ENCODE measurements around the gene FAM83C. TPM values are rescaled to one million over a fixed set of nuclear protein-coding genes. Genes with fewer than 3 reads are reported as not detected.

FAM83C gene
- total RNA-seq, 2 experiments from 2014 or later = not detected

- no peak overlapping the region for H3K4me3 ChIP-seq (ENCODE audit: low read length)
- H3K27ac ChIP-seq (ENCODE audit: low read depth in 1 of 2, low read length in 2 of 2) = no peak overlapping the region
- Mint-ChIP-seq H3K27ac (no peak overlapping the region), H3K4me1 (ENCODE audit: low read depth) (peaks cover 5% of the 10 kb centered on the region), H3K4me3 (no peak overlapping the region), H3K9me3 (no peaks in the 10 kb centered on the region), H3K27me3 (no peaks in the 10 kb centered on the region), H3K36me3 (ENCODE audit: low read depth) (peaks cover 7% of the 10 kb centered on the region)
- H3K4me1 ChIP-seq (ENCODE audit: insufficient read depth, low read length) = peaks cover under 1% of the 10 kb centered on the region
- H3K27me3 ChIP-seq (ENCODE audit: control insufficient read depth in 1 of 2, insufficient read depth in 2 of 2, low read length in 2 of 2) = no peaks in the 10 kb centered on the region
- peaks cover 12% of the 10 kb centered on the region for H3K36me3 ChIP-seq (ENCODE audit: insufficient read depth, low read length)
- no peak for DNase-seq
- no peak for TF ChIP-seq CTCF (IDR thresholded peaks at IDR 0.05)
- intact Hi-C loops (cut with DNase I, micrococcal nuclease) = no loop called here
- CTCF ChIA-PET = no interaction called here
- H3K9me3 ChIP-seq (ENCODE audit: control insufficient read depth in 1 of 2, insufficient read depth in 1 of 2, low read length in 2 of 2) = no peaks in the 10 kb centered on the region
- POLR2A ChIA-PET = no interaction called here
- no peak for ATAC-seq (ENCODE audit: poor library complexity)
Observed at GRCh38 chr20:35320396-35321126, 28.3 kb upstream of the FAM83C start.

GRCh38 chr20:35319871-35320197 lies 27.6 kb upstream of the FAM83C start:
- Mint-ChIP-seq H3K27me3 (no peaks in the 10 kb centered on the region), H3K27ac (no peak overlapping the region), H3K36me3 (ENCODE audit: low read depth) (peaks cover under 1% of the 10 kb centered on the region), H3K4me3 (no peak overlapping the region), H3K9me3 (no peaks in the 10 kb centered on the region), H3K4me1 (ENCODE audit: low read depth) (peaks cover 11% of the 10 kb centered on the region)
- no peaks in the 10 kb centered on the region for H3K27me3 ChIP-seq (ENCODE audit: control insufficient read depth in 1 of 2, insufficient read depth in 2 of 2, low read length in 2 of 2)
- H3K4me1 ChIP-seq (ENCODE audit: insufficient read depth, low read length) = peaks cover 6% of the 10 kb centered on the region
- H3K4me3 ChIP-seq (ENCODE audit: low read length) = no peak overlapping the region
- TF ChIP-seq CTCF (IDR thresholded peaks at IDR 0.05) = no peak
- intact Hi-C loops (cut with DNase I, micrococcal nuclease) = no loop called here
- H3K27ac ChIP-seq (ENCODE audit: low read depth in 1 of 2, low read length in 2 of 2) = no peak overlapping the region
- peaks cover 9% of the 10 kb centered on the region for H3K36me3 ChIP-seq (ENCODE audit: insufficient read depth, low read length)
- H3K9me3 ChIP-seq (ENCODE audit: control insufficient read depth in 1 of 2, insufficient read depth in 1 of 2, low read length in 2 of 2) = no peaks in the 10 kb centered on the region
- ChIA-PET POLR2A (interaction anchor here (0.6 kb wide), 1 partner anchor 515 kb away, joined by 3 read pairs; no protein-coding TSS in a partner anchor), CTCF (interaction anchor here (2.3 kb wide), 1 partner anchor 16 kb away, joined by 5 read pairs; no protein-coding TSS in a partner anchor)
- DNase-seq (no peak), ATAC-seq (ENCODE audit: poor library complexity) (no peak)

GRCh38 chr20:35319192-35319870 lies 27.1 kb upstream of the FAM83C start:
- Mint-ChIP-seq H3K27me3 (no peaks in the 10 kb centered on the region), H3K36me3 (ENCODE audit: low read depth) (peaks cover 6% of the 10 kb centered on the region), H3K4me1 (ENCODE audit: low read depth) (peaks cover 14% of the 10 kb centered on the region), H3K27ac (no peak overlapping the region), H3K9me3 (no peaks in the 10 kb centered on the region), H3K4me3 (no peak overlapping the region)
- H3K27me3 ChIP-seq (ENCODE audit: control insufficient read depth in 1 of 2, insufficient read depth in 2 of 2, low read length in 2 of 2) = no peaks in the 10 kb centered on the region
- intact Hi-C loops (cut with DNase I, micrococcal nuclease) = no loop called here
- H3K36me3 ChIP-seq (ENCODE audit: insufficient read depth, low read length) = peaks cover 9% of the 10 kb centered on the region
- TF ChIP-seq CTCF (IDR thresholded peaks at IDR 0.05) = no peak
- ATAC-seq (ENCODE audit: poor library complexity) (no peak), DNase-seq (no peak)
- peaks cover 6% of the 10 kb centered on the region for H3K4me1 ChIP-seq (ENCODE audit: insufficient read depth, low read length)
- no peak overlapping the region for H3K27ac ChIP-seq (ENCODE audit: low read depth in 1 of 2, low read length in 2 of 2)
- CTCF ChIA-PET = interaction anchor here (2.3 kb wide), 1 partner anchor 15 kb away, joined by 5 read pairs; no protein-coding TSS in a partner anchor
- POLR2A ChIA-PET = interaction anchor here (0.6 kb wide), 1 partner anchor 515 kb away, joined by 3 read pairs; no protein-coding TSS in a partner anchor
- H3K4me3 ChIP-seq (ENCODE audit: low read length) = no peak overlapping the region
- H3K9me3 ChIP-seq (ENCODE audit: control insufficient read depth in 1 of 2, insufficient read depth in 1 of 2, low read length in 2 of 2) = no peaks in the 10 kb centered on the region
